Dendritic cell treated with granulocyte-macrophage colony-stimulating factor and Interleukin-4, amounts not matched to agents 40 ng/mL and 50 ng/mL, for 4 days (primary cell): ENCODE results near the gene TRIM29.

ENCODE experiments used
- H3K27ac Mint-ChIP-seq: one replicate; pipeline ENCODE4 v1.8.0; 2022; ENCODE audit warnings: mild to moderate bottlenecking, mixed read lengths
- H3K27me3 Mint-ChIP-seq: one replicate; pipeline ENCODE4 v1.8.0; 2022; ENCODE audit warnings: mild to moderate bottlenecking, mixed read lengths
- H3K36me3 Mint-ChIP-seq: one replicate; pipeline ENCODE4 v1.8.0; 2022; ENCODE audit warnings: low read depth, mixed read lengths
- H3K4me1 Mint-ChIP-seq: one replicate; pipeline ENCODE4 v1.8.0; 2022; ENCODE audit warnings: low read depth, mixed read lengths
- H3K4me3 Mint-ChIP-seq: one replicate; pipeline ENCODE4 v1.8.0; 2022; ENCODE audit warnings: mild to moderate bottlenecking, moderate library complexity, mixed read lengths
- H3K9me3 Mint-ChIP-seq: one replicate; pipeline ENCODE4 v1.8.0; 2022; ENCODE audit warnings: mixed read lengths
- intact Hi-C: fragments of 100-400 bp; cut with micrococcal nuclease; formaldehyde crosslinking; loops from one replicate; pipeline ENCODE4 v1.15.0; 2022

Gene TRIM29

GRCh38 chr11:120095516-120095915, 42.4 kb downstream of the TRIM29 start:
- peaks cover 12% of the 10 kb centered on the region for H3K27me3 Mint-ChIP-seq
- H3K27ac Mint-ChIP-seq = no peak overlapping the region
- intact Hi-C loops = no loop called here
- no peak overlapping the region for H3K4me3 Mint-ChIP-seq
- H3K36me3 Mint-ChIP-seq = no peaks in the 10 kb centered on the region
- H3K9me3 Mint-ChIP-seq = no peaks in the 10 kb centered on the region
- no peaks in the 10 kb centered on the region for H3K4me1 Mint-ChIP-seq

DNA sequence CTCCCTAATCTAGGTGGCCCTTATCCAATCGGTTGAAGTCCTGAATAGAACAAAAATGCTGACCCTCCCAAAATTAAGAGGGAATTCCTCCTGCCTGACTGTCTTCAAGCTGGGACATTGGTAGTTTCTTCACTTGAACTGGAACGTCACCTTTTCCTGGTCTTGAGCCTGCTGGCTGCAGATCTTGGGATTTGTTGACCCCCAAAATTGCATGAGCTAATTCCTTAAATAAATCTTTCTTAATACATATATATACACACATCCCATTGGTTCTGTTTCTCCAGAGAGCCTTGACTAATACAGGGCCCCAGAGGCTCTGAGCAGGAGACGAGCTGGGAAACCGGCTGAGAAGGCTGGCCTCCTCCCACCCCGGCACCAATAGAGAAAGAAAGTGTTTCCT, 46.2 kb downstream of the TRIM29 start:
- no peak overlapping the region for H3K4me3 Mint-ChIP-seq
- H3K9me3 Mint-ChIP-seq = no peaks in the 10 kb centered on the region
- no peaks in the 10 kb centered on the region for H3K36me3 Mint-ChIP-seq
- H3K27ac Mint-ChIP-seq = no peak overlapping the region
- no peaks in the 10 kb centered on the region for H3K4me1 Mint-ChIP-seq
- intact Hi-C loops = no loop called here
- peaks cover 12% of the 10 kb centered on the region for H3K27me3 Mint-ChIP-seq

GRCh38 chr11:120091121-120091520, 46.8 kb downstream of the TRIM29 start:
- H3K36me3 Mint-ChIP-seq = no peaks in the 10 kb centered on the region
- no peaks in the 10 kb centered on the region for H3K9me3 Mint-ChIP-seq
- peaks cover 10% of the 10 kb centered on the region for H3K27me3 Mint-ChIP-seq
- intact Hi-C loops = no loop called here
- H3K27ac Mint-ChIP-seq = no peak overlapping the region
- no peaks in the 10 kb centered on the region for H3K4me1 Mint-ChIP-seq
- no peak overlapping the region for H3K4me3 Mint-ChIP-seq

DNA sequence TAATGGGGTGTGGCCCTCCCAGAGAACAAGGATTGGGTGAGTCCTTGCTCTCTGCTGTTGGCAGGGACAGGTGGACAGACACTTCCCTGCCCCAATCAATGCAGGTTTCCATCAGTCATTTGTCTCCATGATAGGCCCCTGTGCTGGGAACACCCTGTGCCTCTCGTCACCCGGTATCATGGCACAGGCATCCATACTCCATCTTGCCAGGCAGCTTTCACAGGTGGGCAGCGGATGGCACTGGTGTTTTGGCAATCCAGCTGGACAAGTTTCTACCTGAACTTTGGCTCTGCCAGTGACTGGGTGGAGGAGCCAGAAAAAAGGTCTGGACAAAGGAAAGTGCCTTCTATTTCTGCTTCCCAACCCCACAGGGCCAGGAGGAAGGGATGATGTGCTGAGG, 47.5 kb downstream of the TRIM29 start:
- Mint-ChIP-seq H3K4me1 (no peaks in the 10 kb centered on the region), H3K36me3 (no peaks in the 10 kb centered on the region), H3K27ac (no peak overlapping the region), H3K4me3 (no peak overlapping the region), H3K9me3 (no peaks in the 10 kb centered on the region), H3K27me3 (peaks cover 8% of the 10 kb centered on the region)
- intact Hi-C loops = no loop called here

DNA sequence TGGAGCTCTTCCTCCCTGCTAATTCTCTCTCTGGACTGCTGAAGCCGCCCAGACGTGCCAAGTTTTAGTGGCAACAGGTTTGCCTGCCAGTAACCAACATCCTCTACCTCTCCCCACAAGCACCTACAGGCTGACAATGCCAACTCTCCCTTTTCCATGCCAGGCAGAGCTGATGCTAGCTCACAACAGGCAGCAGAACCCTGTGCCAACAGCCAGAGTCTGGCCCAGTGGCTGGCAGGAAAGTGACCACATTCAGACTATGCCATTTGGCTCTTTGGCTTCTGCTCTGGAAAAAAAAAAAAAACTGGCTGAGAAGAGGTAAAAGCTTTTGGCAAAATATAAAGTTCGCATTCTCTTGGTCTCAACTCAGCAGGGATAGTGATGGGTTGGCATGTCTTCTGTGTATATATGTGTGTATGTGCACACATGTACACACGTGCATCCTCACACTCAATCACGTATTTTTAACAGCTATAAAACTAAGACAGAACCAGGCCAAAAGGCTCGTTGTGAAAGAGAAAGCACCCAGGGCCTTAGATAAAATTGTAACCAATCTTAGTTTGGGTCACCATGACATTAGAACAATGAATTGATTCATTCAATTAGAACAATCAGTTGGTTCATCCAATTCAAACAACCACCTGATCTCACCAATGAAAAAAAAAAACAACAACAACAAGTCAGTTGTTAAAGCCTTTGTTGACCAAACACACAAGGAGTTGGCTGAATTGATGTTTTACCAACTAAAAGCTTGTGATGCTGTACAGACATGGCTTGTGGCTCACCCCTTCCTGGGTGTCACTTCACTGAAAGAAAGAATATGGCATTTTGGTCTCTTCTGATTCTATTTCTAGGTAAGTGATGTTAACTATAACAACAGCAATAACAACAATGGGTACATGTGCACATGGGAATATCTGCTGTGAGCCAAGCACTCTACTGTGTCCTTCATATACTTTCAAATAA, 48.6 kb downstream of the TRIM29 start:
- Mint-ChIP-seq H3K36me3 (no peaks in the 10 kb centered on the region), H3K4me1 (no peaks in the 10 kb centered on the region), H3K9me3 (no peaks in the 10 kb centered on the region), H3K27me3 (peaks cover 8% of the 10 kb centered on the region), H3K27ac (no peak overlapping the region), H3K4me3 (no peak overlapping the region)
- intact Hi-C loops = no loop called here

DNA sequence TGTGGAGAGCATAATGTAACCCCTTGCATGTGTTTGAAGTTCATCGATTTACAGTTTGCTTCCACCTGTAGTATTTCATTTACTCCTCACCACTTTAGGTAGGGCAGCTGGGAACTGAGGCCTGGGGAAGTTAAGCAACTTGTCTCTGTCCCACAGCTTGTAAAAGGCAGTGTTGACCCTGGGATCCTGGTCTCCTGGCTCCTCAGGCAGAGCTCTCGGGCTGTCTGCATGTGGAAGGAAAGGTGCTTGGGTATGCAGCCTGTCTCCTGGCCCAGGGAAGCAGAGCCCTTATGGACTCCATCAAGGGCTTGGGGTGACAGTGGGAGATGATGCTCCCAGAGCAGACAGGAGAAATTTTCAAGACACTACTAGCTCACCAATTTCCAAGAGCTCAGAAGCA, 49.9 kb downstream of the TRIM29 start:
- H3K27ac Mint-ChIP-seq = no peak overlapping the region
- H3K27me3 Mint-ChIP-seq = peaks cover 8% of the 10 kb centered on the region
- no peaks in the 10 kb centered on the region for H3K36me3 Mint-ChIP-seq
- intact Hi-C loops = no loop called here
- H3K4me1 Mint-ChIP-seq = no peaks in the 10 kb centered on the region
- no peak overlapping the region for H3K4me3 Mint-ChIP-seq
- no peaks in the 10 kb centered on the region for H3K9me3 Mint-ChIP-seq

DNA sequence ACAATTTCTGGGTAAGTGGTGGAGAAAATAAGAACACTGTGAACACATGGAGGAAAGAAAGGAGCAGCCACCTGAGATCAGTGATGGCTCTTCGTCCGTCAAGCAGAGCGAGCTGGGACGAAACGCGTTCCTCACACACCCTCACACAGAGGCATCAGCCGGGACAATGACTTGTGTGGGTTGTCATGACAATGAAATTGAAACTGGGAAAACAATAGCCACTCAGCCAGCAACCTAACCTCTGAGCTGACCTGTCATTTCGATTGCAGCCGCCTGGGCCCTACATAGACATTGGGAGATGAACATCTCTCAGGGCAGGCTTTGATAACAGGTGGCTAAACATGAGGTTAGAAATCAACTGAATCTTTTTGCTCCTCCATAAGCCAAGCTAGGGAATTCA, 51.3 kb downstream of the TRIM29 start:
- intact Hi-C loops = no loop called here
- Mint-ChIP-seq H3K4me1 (no peaks in the 10 kb centered on the region), H3K27ac (no peak overlapping the region), H3K27me3 (peaks cover 8% of the 10 kb centered on the region), H3K9me3 (no peaks in the 10 kb centered on the region), H3K4me3 (no peak overlapping the region), H3K36me3 (no peaks in the 10 kb centered on the region)

DNA sequence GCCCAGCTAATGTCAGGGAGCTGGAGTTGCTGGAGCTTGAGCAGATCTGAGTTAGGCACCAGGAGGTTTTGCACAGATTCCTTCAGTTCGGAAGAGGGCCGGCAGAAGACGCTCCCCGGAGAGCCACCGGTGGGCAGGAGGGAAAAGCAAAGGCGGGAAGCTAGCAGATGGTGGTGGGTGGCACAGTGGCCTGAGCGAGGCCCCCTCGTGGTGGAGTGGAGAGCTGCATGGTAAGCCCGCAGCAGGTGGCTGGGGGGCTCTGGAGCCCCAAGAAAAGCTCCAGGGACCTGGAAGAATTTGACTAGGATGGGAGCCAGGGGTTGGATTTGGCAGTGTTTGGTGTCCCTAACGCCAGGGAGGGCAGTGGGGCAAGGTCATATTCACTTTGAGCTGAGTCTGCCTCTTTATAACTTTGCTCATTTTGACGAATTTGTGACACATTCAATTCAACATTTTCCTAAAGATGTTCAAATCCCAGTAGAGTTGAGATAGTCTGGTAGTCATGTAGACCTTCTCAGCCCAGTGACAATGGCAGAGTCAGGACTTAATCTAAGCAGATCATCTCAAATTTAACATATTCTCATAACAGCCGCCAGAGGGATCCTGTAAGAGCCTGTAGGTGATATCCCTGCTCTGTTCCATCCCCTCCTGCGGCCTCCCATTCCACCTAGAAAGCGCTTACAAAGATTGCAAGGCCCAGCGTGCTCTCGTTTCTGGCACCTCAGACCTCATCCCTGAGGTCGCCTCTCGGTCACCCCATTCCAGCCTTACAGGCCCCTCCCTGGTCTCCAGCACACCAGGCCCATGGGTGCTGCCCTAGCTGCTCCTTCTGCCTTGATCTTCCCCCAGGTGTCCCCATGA, 57.9 kb downstream of the TRIM29 start:
- no peaks in the 10 kb centered on the region for H3K36me3 Mint-ChIP-seq
- no peaks in the 10 kb centered on the region for H3K9me3 Mint-ChIP-seq
- H3K27ac Mint-ChIP-seq = no peak overlapping the region
- no peaks in the 10 kb centered on the region for H3K4me1 Mint-ChIP-seq
- intact Hi-C loops = loop anchor here (2.0 kb wide), 1 partner anchor 413 kb away; no protein-coding TSS in a partner anchor
- no peak overlapping the region for H3K4me3 Mint-ChIP-seq
- H3K27me3 Mint-ChIP-seq = peaks cover 19% of the 10 kb centered on the region

DNA sequence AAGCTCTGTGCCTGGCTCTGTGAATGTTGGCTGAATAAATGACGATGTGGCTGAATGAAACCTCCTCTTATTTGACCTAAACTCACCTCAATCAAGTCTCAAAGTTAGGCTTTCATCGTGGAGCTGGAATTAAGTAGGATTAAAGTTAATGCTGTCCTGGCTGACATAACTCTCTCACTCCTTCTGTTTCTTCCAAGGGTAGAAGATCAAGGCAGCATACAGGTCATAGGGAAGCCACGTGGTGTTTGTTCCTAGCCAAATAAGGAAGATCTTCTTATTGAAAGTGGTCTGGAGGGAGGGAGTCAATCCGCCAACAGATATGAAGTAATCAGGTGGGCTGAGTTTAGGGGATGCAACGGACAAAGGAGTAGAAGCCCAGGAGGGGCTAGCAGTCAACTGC, 59.5 kb downstream of the TRIM29 start:
- H3K36me3 Mint-ChIP-seq = no peaks in the 10 kb centered on the region
- H3K27ac Mint-ChIP-seq = no peak overlapping the region
- peaks cover 19% of the 10 kb centered on the region for H3K27me3 Mint-ChIP-seq
- intact Hi-C loops = loop anchor here (2.0 kb wide), 1 partner anchor 412 kb away; no protein-coding TSS in a partner anchor
- H3K9me3 Mint-ChIP-seq = no peaks in the 10 kb centered on the region
- H3K4me3 Mint-ChIP-seq = no peak overlapping the region
- no peaks in the 10 kb centered on the region for H3K4me1 Mint-ChIP-seq

DNA sequence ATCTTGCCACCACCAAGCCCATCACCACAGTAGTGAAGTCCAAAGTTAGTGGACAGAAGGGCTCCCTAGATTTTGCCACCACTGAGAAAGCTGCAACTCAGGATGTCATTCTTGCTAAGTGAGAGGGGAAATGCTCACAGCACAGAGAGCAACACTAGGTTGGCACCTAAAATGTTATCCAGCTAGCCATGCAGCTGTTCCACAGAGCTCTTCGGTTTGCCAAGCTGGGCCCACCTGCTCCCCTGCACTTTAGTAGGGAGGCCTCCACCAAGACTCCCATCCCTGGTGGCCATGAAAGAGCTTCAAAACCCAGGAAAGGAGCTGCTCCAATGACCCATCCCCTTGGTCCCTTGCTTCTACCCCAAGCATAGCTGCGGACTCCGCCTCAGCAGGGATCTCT, 63.8 kb downstream of the TRIM29 start:
- intact Hi-C loops = no loop called here
- no peak overlapping the region for H3K4me3 Mint-ChIP-seq
- H3K27ac Mint-ChIP-seq = no peak overlapping the region
- no peaks in the 10 kb centered on the region for H3K9me3 Mint-ChIP-seq
- H3K4me1 Mint-ChIP-seq = no peaks in the 10 kb centered on the region
- H3K36me3 Mint-ChIP-seq = no peaks in the 10 kb centered on the region
- peaks cover 9% of the 10 kb centered on the region for H3K27me3 Mint-ChIP-seq

- Mint-ChIP-seq H3K27ac (no peak overlapping the region), H3K4me3 (no peak overlapping the region), H3K9me3 (no peaks in the 10 kb centered on the region), H3K4me1 (no peaks in the 10 kb centered on the region), H3K36me3 (no peaks in the 10 kb centered on the region), H3K27me3 (peaks cover 15% of the 10 kb centered on the region)
- intact Hi-C loops = no loop called here
These were observed 64.7 kb downstream of the TRIM29 start for GRCh38 chr11:120073196-120073595.

- no peak overlapping the region for H3K27ac Mint-ChIP-seq
- H3K4me3 Mint-ChIP-seq = no peak overlapping the region
- H3K27me3 Mint-ChIP-seq = peaks cover 23% of the 10 kb centered on the region
- intact Hi-C loops = no loop called here
- H3K36me3 Mint-ChIP-seq = no peaks in the 10 kb centered on the region
- H3K9me3 Mint-ChIP-seq = no peaks in the 10 kb centered on the region
- no peaks in the 10 kb centered on the region for H3K4me1 Mint-ChIP-seq
These were observed 69.8 kb downstream of the TRIM29 start for GRCh38 chr11:120068114-120068573.

DNA sequence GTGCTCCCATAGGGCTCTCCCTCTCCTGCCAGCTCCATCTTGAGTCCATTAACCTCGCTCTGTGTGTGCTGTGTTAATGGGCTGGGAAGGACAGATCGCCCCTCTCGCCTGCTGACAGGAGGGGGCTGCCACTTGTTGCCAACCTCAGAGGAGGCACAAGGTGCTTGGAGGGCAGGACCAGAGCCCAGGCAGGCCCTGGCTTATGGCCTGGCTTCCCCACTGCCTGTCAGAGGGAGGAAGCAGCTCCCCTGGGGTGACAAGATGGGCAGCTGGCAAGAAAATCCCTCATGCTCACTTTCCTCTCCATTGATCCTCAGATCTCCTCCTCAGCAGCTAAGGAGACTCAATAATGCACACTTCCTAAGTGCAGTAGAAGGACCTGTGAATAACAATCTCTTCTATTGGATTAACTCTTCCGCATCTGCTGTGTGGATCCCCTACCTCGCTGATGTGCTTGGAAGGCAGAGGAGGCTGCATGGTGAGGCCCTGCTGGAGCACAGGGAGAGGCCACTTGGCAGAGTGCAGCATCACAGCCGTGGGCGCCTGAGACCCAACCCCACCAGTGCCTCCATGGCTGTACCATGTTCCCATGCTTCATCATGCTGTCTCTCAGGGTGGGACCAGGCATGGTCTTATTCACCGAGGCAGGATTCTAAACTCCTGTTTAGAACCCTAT, 70.3 kb downstream of the TRIM29 start:
- H3K4me3 Mint-ChIP-seq = no peak overlapping the region
- peaks cover 23% of the 10 kb centered on the region for H3K27me3 Mint-ChIP-seq

More for the DNA sequence above, 70.3 kb downstream of the TRIM29 start:
- H3K4me1 Mint-ChIP-seq = no peaks in the 10 kb centered on the region
- no peaks in the 10 kb centered on the region for H3K36me3 Mint-ChIP-seq
- H3K27ac Mint-ChIP-seq = no peak overlapping the region
- H3K9me3 Mint-ChIP-seq = no peaks in the 10 kb centered on the region
- intact Hi-C loops = no loop called here
